ENCODE data around the gene AURKAIP1.

Gene AURKAIP1

GRCh38 chr1:1423245-1423597 is 48.2 kb upstream of the AURKAIP1 start (continued):
- no peak for TF ChIP-seq RARB (CRISPR knock-in tag; IDR thresholded peaks at IDR 0.05)
- no peak for TF ChIP-seq PPARA (CRISPR knock-in tag; IDR thresholded peaks at IDR 0.05; ENCODE audit: borderline replicate concordance)
- TF ChIP-seq TOX (CRISPR knock-in tag; IDR thresholded peaks at IDR 0.05; ENCODE audit: borderline replicate concordance): no peak
- TF ChIP-seq BACH2 (CRISPR knock-in tag; IDR thresholded peaks at IDR 0.05; ENCODE audit: borderline replicate concordance): no peak
- TF ChIP-seq ZNF70 (CRISPR knock-in tag; IDR thresholded peaks at IDR 0.05): no peak
- TF ChIP-seq GLIS3 (CRISPR knock-in tag; IDR thresholded peaks at IDR 0.05): no peak
- no peak for TF ChIP-seq CREB5 (CRISPR knock-in tag; IDR thresholded peaks at IDR 0.05; ENCODE audit: low read depth)
- TF ChIP-seq ZC3H10 (CRISPR knock-in tag; IDR thresholded peaks at IDR 0.05): no peak
- no peak for TF ChIP-seq OSR1 (CRISPR knock-in tag; IDR thresholded peaks at IDR 0.05)
- no peak for TF ChIP-seq ISL1 (CRISPR knock-in tag; IDR thresholded peaks at IDR 0.05)
- TF ChIP-seq ZNF565 (CRISPR knock-in tag; conservative IDR thresholded peaks at IDR 0.05; ENCODE audit: low read depth): no peak

GRCh38 chr1:1422465-1423244 is 47.6 kb upstream of the AURKAIP1 start:
- peak; percentile 10; the same call in 1 of the 3 replicates for ATAC-seq

More at GRCh38 chr1:1422465-1423244, 47.6 kb upstream of the AURKAIP1 start:
- TF ChIP-seq OSR1 (CRISPR knock-in tag; IDR thresholded peaks at IDR 0.05): peak; percentile 75; the same call in 1 of the 2 replicates
- TF ChIP-seq ESRRG (CRISPR knock-in tag; IDR thresholded peaks at IDR 0.05): peak; percentile 58; the same call in 1 of the 2 replicates
- TF ChIP-seq GLIS3 (CRISPR knock-in tag; IDR thresholded peaks at IDR 0.05): no peak
- TF ChIP-seq CSDC2 (CRISPR knock-in tag; IDR thresholded peaks at IDR 0.05): peak; percentile 97
- TF ChIP-seq PPARA (CRISPR knock-in tag; IDR thresholded peaks at IDR 0.05; ENCODE audit: borderline replicate concordance): no peak
- TF ChIP-seq ZNF8 (CRISPR knock-in tag; IDR thresholded peaks at IDR 0.05): peak; percentile 51; the same call in 1 of the 2 replicates
- TF ChIP-seq ZNF565 (CRISPR knock-in tag; conservative IDR thresholded peaks at IDR 0.05; ENCODE audit: low read depth): peak; percentile 58; the same call in 1 of the 2 replicates
- peak; percentile 51; the same call in 1 of the 2 replicates for TF ChIP-seq ZC3H10 (CRISPR knock-in tag; IDR thresholded peaks at IDR 0.05)
- no peak for TF ChIP-seq TSHZ2 (CRISPR knock-in tag; IDR thresholded peaks at IDR 0.05)
- TF ChIP-seq ISL1 (CRISPR knock-in tag; IDR thresholded peaks at IDR 0.05): peak; percentile 75
- peak; percentile 87 for TF ChIP-seq ZFP3 (CRISPR knock-in tag; IDR thresholded peaks at IDR 0.05)
- TF ChIP-seq ZFP30 (CRISPR knock-in tag; IDR thresholded peaks at IDR 0.05): no peak
- no peak for TF ChIP-seq PATZ1 (CRISPR knock-in tag; IDR thresholded peaks at IDR 0.05; ENCODE audit: borderline replicate concordance)
- no peak for TF ChIP-seq RARB (CRISPR knock-in tag; IDR thresholded peaks at IDR 0.05)
- TF ChIP-seq SNAI2 (CRISPR knock-in tag; IDR thresholded peaks at IDR 0.05): peak; percentile 97
- TF ChIP-seq TOX (CRISPR knock-in tag; IDR thresholded peaks at IDR 0.05; ENCODE audit: borderline replicate concordance): no peak
- no peak for TF ChIP-seq BACH2 (CRISPR knock-in tag; IDR thresholded peaks at IDR 0.05; ENCODE audit: borderline replicate concordance)
- TF ChIP-seq CREB5 (CRISPR knock-in tag; IDR thresholded peaks at IDR 0.05; ENCODE audit: low read depth): no peak
- 0 out of 2 replicates have a peak, but pooled peaks have one; percentile 26 for TF ChIP-seq CSRNP3 (CRISPR knock-in tag; IDR thresholded peaks at IDR 0.05)

Measured in SK-N-SH treated with all-trans-retinoic acid at 6 μM for 48 hours (cell line).